Endometrial microvascular endothelial cells (primary cell): Measurements from ENCODE around the gene INPP5E. TPM values are rescaled to one million over a fixed set of nuclear protein-coding genes. Genes with fewer than 3 reads are reported as not detected.

Source experiments
- in situ Hi-C: cut with HindIII; loops from 2 replicates; pipeline ENCODE4 v1.10.0; 2017; ENCODE audit warnings: low sequenced_read_pairs, low pct_unique_long_range_greater_than_20kb; ENCODE audit errors: inconsistent ontology term
- total RNA-seq: library from RNA; depleted of rRNA; stranded (reverse); fragments of >200 nt; gene quantifications from one replicate; pipeline ENCODE4 v1.2.3, GENCODE V29; 2015; ENCODE audit errors: inconsistent ontology term

The INPP5E gene
- total RNA-seq, 1 donor from 2014 or later: 12.0 TPM

DNA sequence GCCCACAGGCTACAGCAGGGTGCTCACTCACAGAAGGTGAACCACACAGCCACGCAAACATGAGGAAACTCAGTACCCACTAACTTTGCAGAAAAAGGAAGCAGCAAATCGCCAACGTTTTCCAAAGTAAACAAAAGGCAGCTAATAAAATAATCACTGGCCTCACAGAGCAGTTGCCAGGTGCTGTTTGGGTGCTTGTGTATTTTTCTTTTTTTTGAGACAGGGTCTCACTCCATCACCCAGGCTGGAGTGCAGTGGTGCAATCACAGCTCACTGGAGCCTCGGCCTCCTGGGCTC is 43.5 kb downstream of the INPP5E start:
- in situ Hi-C loops: no loop called here

DNA sequence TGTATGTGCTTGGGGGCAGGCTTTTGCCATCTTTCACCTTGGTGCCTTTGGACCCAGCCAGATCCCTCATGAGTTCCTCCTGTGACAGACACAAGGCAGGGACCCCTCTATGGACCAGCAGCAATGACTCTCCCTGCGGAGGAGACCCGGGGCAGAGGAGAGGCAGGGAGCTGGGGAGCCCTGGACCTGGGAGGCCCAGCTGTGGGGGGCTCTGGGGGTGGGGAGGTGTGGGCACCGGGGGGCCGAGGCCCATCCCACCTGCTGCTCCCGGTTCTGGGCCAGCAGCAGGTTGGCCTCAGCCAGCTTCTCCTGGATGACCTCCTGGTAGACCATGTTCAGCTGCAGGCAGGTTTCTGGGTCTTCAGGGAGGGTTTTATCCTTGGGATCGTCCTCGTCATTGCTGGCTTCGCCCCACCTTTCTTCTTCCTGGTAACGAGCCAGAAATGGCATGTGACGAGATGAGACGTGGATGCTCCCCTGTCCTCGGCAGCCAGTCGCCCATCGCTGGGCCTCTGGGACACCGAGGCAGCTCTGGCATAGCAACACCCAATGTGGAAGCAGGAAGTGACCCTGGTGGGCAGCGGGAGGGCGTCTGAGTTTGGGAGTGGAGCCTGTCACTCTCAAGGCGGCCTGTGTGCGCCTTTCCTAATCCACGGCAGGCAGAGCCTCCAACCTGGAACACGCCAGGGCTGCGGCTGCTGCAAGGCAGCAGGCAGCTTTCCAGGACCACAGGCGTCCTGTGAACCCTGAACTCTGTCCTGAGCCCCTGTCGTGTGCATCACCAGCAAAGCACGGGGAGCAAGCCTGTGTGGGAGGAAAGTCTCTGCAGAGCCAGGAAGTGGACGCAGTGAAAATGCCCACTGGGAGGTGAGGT is 44.1 kb downstream of the INPP5E start:
- in situ Hi-C loops: no loop called here

DNA sequence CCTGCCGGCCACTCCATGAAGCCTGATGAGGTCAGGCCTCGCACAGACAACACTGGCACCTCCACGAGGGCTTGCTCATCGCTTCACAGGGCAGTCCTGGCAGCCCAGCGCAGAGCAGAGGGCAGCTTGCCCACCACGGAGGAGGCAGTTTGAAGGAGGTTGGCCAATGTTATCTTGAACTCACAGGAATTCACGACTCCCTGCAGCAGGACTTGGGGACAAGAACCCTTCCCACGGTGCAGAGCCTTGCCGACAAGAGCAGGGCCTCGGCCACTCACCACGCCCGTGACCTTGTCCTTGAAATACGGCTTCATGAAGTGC is 44.7 kb downstream of the INPP5E start:
- in situ Hi-C loops: no loop called here

DNA sequence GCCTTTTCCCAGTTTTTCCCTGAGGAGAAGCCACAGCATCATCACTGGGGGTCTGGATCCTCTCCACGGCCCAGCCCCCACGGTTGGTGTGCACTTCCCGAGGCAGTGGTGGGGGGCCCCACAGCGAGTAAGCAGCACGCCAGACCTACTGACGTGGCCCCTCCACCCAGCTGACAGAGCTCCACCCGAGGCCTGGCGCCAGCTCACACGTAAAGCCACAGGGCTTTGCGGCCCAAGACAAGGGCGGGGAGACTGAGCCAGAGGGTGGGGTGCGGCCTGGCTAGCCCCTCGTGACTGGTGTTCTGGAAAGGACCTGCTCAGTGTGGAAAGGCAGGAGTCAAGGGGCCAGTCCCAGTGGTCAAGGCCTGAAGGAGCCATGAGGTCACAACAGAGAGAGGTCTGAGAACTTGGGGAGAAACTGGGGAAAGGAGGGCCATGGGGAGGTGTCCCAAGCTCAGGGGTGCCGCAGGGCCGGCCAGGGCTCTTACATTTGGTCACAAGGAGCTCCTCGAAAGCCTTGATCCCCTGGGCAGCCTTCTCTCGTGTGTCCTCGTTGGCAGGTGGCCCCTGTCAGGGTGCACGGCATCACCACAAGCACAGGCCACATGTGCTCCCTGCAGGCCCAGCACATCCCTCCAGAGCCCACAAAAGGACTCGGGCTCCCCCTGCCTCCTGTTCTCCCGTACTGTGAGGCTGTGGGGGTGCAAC is 45.2 kb downstream of the INPP5E start:
- in situ Hi-C loops: no loop called here

DNA sequence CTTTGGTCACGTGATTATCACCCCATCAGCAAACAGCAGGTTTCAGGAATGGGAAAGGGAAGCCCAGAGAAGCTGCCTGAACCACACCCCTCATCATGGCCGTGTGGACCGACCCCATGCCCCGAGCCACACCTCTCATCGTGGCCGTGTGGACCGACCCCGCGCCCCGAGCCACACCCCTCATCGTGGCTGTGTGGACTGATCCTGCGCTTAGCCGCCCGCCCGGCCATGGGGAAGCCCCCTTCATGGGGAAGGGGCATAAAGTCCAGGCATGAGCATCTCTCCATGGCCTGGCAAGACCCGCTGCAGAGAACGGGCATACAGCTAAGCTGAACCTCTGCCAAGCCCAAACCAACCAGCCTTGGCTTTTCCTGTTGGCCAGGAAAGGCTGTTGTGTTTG is 46.1 kb downstream of the INPP5E start:
- in situ Hi-C loops: no loop called here

DNA sequence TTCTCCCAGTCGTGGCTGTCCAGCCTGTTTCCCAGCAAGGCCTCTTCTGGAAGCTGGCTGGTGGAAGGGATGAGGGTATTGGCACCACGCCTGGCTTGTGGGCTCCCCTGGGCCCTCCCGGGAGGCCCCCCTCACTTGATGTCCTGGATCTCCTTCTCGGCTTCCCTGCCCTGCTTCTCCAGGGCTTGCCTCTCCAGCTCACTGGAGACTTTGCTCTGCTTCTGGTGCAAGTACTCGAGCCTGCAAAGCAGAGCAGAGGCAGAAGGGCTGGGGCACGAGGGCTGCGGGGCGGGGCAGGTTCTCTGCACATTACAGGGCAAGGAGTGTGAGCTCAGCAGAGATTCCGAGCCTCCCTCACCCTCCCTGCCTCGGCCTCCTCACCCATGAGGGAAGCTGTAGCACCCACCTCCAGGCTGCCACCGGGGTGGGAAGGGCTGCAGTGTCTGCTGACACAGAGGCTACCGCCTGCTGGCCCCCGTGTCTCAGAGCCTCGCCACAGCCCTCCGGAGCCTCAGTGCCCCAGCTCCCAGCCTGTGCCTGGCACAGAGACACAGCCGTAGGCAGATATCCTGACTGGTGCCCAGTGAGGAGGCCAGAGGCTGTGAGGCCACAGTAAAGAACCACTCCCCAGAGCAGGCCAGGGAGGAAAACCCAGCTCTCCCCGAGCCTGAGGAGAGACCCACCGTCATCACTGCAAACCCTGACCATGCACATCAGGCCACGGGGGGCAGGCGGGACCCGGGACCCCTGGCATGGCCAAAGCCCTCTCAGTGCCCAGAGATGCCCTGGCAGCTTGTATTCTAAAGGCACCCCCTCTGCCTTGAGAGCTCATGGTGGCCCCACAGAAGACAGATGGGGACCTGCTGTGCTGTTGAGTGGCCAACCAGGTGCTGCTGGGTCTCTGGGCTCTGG is 46.9 kb downstream of the INPP5E start:
- in situ Hi-C loops: no loop called here

DNA sequence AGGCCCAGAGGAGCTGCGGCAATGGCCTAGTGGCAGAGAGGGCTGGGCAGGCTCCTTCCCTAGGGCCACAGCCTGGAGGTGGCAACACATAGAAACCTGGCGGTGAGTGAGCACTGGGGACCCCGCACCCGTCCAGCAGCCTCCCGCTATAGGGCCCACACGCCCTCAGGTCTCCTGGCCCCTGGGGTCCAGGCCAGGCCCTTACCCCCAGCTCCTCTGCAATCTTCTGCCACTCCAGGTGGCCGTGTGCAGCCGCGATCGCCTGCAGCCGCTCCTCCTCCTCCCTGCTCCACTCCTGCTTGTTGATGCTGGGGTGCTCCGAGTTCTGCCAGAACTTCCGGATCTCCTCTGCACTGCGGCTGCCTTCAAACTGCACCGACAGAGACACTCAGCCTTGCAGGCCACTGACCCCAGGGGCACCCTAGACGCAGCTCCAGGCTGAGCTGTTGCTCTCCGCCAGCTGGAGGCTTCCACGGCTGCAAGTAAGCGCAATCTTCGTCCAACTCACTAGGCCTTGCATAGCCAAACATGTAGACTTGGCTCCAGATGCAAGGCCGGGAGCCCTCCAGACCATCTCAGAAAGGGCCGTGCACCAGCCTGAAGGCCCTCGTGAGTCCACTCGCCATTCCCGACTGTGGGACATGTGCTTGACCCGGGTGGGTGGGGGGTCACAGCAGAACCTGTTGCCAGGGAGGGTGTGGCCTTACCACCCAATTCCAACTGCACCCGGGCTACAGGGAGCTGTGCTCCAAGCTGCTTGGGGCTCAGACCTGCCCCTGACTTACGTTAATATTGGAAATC is 47.7 kb downstream of the INPP5E start:
- in situ Hi-C loops: no loop called here

DNA sequence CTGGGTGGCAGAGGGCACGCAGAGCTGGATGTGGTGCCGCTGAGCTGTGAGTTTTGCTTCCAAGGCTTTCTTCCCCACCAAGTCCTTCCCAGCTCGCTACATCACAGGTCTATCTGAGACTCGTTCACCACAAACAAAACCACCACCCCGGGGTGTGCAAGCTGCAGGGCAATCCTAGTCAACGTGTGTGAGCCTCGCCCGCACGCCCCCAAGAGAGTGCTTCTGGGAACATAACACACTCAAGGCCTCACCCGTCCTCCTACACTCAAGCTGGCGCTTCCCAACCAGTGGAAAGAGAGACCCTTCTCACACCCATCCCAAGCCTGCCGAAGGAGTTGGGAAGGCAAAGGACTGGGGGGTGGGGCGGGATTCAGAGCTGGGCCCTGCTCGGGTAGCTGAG is 50.2 kb downstream of the INPP5E start:
- in situ Hi-C loops: no loop called here

DNA sequence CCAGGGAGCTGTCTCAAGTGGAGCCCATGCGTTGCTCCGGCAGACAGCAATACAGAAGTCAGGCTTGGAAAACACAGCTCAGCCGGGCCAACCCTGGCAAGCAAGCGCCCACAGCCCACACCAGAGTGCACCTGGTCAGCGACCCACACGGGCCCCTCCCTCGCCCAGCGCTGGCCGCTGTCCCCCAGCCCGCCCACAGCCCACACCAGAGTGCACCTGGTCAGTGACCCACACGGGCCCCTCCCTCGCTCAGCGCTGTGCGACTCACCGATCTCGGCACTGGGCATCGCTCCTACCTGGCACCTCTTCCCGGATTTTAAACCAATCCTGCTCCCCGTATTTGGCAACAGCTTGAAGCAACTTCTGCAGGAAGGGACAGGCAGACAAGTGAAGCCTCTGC is 52.4 kb downstream of the INPP5E start:
- in situ Hi-C loops: no loop called here

DNA sequence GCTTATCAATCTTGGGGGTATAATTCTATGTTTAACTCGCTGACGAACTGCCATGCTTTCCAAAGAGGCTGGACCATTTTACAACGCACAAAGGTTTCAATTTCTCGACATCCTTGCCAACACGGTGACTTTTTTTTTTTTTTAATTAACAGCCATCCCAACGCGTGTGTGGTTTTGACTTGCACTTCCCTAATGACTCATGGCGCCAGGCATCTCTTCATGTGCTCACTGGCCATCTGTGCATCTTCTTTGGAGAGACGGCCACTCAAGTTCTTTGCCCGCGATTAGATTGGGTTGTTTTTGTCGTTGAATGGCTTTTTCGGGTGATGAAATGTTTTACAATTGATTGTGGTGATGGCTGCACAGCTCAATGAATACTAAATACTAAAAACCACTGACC is 53.6 kb downstream of the INPP5E start:
- in situ Hi-C loops: no loop called here

DNA sequence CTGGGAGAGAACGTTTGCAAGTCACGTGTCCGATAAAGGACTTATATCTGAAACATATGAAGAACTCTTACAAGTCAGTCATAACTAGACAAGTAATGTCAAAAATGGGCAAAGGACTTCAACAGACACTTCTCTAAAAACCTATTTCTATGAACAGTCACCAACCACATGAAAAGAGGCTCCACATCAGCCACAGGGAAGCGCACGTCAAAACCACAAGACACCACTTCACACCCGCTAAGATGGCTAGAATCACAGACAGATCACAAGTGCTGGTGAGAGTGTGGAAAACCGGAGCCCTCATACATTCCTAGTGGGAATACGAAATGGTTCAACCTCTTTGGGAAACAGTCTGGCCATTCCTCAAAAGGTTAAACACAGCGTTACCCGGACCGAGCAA is 54.6 kb downstream of the INPP5E start:
- in situ Hi-C loops: no loop called here

DNA sequence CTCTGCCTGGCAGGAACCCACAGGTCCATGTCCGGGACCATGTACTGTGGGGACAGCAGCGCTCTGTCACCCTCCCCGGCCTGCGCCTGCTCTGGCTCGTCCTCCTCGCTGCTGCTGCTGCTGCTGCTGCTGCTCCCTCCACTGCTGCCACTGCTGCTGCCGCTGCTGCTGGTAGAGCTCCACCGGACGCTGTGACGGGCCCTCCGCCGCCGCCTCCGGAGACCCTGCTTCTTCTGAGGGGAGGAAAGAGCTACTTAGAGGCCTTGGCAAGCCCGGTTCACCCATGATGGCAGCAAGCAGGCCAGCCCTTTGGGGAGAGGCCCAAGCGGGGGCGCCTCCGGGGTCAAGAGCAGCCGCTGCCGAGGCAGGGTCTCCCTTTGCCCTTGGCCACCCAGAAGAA is 56.2 kb downstream of the INPP5E start:
- in situ Hi-C loops: no loop called here

DNA sequence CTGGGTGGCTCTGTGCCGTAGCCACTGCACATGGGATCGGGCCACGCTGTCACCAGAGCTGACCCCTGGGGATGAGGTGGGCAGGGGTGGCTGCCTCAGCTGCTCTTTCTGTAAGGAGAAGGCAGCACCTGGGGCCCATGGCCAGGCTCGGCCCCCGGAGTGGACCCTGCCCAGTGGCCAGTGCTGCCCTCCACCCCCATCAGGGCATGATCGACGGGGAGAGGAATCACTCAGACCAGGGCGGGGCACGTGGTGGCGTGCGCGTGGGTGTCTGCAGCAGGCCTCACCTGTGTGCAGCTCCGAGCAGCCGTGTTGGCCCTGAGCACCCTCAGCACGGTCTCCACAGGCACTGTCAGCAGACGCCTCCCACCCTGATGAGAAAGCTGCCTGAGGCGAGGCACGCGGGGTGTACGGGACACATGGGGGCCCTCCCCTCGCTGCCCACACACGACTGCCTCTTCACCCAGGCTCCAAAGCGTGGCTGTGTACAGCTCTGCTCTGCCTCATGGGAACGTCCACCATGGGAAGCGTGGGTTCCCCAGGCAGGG is 57.6 kb downstream of the INPP5E start:
- in situ Hi-C loops: no loop called here

DNA sequence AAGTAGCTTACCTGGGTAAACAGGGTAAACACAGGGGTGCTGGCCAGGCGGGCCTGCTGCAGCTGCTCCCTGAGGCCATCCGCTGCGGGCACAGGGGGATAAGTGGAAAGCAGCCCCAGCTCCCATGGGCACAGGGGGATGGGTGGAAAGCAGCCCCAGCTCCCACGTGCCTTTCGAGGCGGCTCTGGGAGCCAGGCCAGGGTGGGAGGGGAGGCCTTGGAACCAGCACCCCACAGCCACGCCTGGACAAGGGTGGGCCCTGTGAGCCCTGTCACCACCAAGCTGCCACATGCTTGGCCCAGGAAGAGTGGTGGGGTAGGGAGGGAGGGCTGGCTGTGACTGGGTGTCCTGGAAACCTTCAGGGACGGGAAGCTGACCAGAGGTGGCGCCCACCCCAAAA is 58.3 kb downstream of the INPP5E start:
- in situ Hi-C loops: no loop called here

DNA sequence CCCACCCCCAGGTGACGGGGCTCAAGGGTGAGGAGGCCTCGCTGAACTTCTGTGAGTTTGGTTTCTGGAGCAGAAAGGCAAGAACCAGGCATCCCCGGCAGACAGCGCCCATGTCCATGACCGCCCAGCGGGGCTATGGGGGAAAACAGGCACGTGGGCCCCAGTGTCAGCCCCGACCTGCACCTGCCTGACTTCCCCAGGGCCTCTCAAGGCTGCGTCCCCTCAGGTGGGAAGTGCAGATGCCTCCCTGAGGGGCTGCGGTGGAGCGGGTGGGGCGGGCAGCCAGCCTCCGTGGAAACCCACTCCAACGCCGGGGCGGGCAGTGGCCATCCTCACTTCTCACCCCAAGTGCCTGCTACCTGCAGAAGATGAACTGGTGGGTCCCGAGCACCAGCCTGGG is 59.3 kb downstream of the INPP5E start:
- in situ Hi-C loops: no loop called here

DNA sequence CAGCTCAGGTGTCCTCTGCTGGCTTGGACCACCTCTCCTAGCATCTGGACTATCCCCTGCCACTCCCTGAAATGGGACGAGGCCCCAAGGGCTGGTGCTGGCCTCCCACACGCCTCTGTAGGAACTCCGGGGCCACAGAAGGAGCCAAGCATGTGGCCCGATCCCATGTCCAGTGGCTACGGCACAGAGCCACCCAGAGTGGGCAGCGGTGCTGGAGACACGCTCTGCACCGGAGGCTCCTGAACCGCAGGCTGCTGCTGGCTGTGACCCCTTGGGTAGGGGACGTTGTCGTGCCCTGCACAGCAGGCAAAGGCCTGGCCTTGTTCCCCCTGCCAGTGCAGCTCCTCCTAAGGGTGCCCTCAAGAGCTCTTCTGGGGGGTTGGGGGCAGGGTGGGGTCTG is 59.8 kb downstream of the INPP5E start:
- in situ Hi-C loops: no loop called here

DNA sequence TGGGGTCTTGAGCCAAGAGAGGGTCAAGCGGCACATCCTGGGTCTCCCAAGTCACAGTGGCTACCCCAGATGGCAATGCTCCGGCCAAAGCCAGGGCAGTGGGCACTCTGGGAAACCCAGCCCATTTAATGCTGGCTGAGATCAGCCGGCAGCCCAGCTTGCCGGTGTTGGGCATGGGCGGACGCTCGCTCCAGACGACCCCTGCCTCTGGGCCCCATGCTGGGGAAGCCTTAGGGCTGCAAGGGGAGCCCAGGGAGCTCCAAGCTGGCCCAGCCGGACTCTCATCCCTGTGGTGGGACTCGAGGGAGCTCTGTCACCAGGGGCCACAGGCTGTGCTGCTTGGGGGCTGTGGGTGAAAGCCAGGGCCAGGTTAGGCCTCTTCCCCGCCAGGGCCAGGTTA is 60.2 kb downstream of the INPP5E start:
- in situ Hi-C loops: no loop called here

DNA sequence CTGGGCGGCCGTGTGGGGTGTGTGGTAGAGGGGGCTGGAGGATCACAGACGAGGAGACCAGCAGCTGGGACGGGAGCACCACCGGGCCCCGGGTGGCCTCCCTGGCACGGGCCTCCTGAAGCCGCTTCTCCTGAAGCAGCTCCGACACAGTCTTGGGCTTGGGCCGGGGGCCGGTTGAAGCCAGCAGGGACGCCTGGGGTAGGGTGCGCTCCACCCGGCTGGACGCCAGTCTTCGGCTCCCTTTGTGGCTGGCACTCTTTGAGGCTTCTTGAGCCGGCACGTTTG is 60.7 kb downstream of the INPP5E start:
- in situ Hi-C loops: no loop called here
